GM23338 (cell line): ENCODE measurements around the gene GCG. TPM values are rescaled to one million over a fixed set of nuclear protein-coding genes. Genes with fewer than 3 reads are reported as not detected.

Source experiments
- ATAC-seq: fragments of 200-7000 bp; cut with Tn5 transposase; 3 replicates; pipeline ENCODE4 v1.9.1; 2020
- DNase-seq: peaks from one replicate; pipeline ENCODE4 v3.0.0-alpha.2; 2015; ENCODE audit warnings: low spot score
- H2AFZ ChIP-seq: fragments of 200-600 bp; sonication (generic); 2 replicates; pipeline ENCODE4 v1.8.0; 2016; ENCODE audit warnings: antibody characterized with exemption, mild to moderate bottlenecking, moderate library complexity
- H3F3A ChIP-seq: fragments of 200-600 bp; sonication (generic); replicated peaks from 2 replicates; pipeline ENCODE4 v1.8.0; 2017; ENCODE audit warnings: antibody characterized with exemption, mixed run types, low read depth
- H3K27ac ChIP-seq: fragments of 200-600 bp; sonication (generic); 2 replicates; pipeline ENCODE4 v1.6.1; 2016; ENCODE audit warnings: low read depth
- H3K27me3 ChIP-seq: fragments of 200-600 bp; sonication (generic); 2 replicates; pipeline ENCODE4 v1.8.0; 2016; ENCODE audit warnings: mild to moderate bottlenecking, mixed run types, moderate library complexity; ENCODE audit not compliant: insufficient read depth
- H3K36me3 ChIP-seq: fragments of 200-600 bp; sonication (generic); 2 replicates; pipeline ENCODE4 v1.8.0; 2016; ENCODE audit warnings: mild to moderate bottlenecking; ENCODE audit not compliant: insufficient read depth
- H3K4me1 ChIP-seq: fragments of 200-600 bp; sonication (generic); 2 replicates; pipeline ENCODE4 v1.8.0; 2016; ENCODE audit warnings: mild to moderate bottlenecking, moderate library complexity; ENCODE audit not compliant: insufficient read depth
- H3K4me2 ChIP-seq: fragments of 200-600 bp; sonication (generic); 2 replicates; pipeline ENCODE4 v1.7.1; 2017; ENCODE audit warnings: mixed run types
- H3K4me3 ChIP-seq: fragments of 200-600 bp; sonication (generic); 2 replicates; pipeline ENCODE4 v1.6.1; 2016; ENCODE audit warnings: mixed run types
- H3K79me2 ChIP-seq: fragments of 200-600 bp; sonication (generic); replicated peaks from 2 replicates; pipeline ENCODE4 v1.8.0; 2017; ENCODE audit warnings: mild to moderate bottlenecking; ENCODE audit not compliant: insufficient read depth
- H3K9me2 ChIP-seq: fragments of 200-600 bp; sonication (generic); 2 replicates; pipeline ENCODE4 v1.8.0; 2017; ENCODE audit not compliant: insufficient read depth
- H4K20me1 ChIP-seq: fragments of 200-600 bp; sonication (generic); replicated peaks from 2 replicates; pipeline ENCODE4 v1.8.0; 2017; ENCODE audit warnings: mild to moderate bottlenecking; ENCODE audit not compliant: insufficient read depth
- H3K27ac Mint-ChIP-seq: 2 replicates; pipeline ENCODE4 v1.8.0; 2020; ENCODE audit warnings: inconsistent platforms, mild to moderate bottlenecking, moderate library complexity, mixed read lengths
- H3K27me3 Mint-ChIP-seq: 3 replicates; pipeline ENCODE4 v1.8.0; 2022; ENCODE audit warnings: low read depth, mild to moderate bottlenecking, moderate library complexity, mixed read lengths, inconsistent platforms; ENCODE audit not compliant: insufficient read depth, poor library complexity
- H3K36me3 Mint-ChIP-seq: 3 replicates; pipeline ENCODE4 v1.8.0; 2021; ENCODE audit warnings: low read depth, mild to moderate bottlenecking, inconsistent platforms, moderate library complexity, mixed read lengths
- H3K4me1 Mint-ChIP-seq: 3 replicates; pipeline ENCODE4 v1.8.0; 2020; ENCODE audit warnings: mild to moderate bottlenecking, inconsistent platforms, mixed read lengths
- H3K4me3 Mint-ChIP-seq: 3 replicates; pipeline ENCODE4 v1.8.0; 2021; ENCODE audit warnings: moderate library complexity, mild to moderate bottlenecking, inconsistent platforms, mixed read lengths
- H3K9me3 Mint-ChIP-seq: 3 replicates; pipeline ENCODE4 v1.8.0; 2020; ENCODE audit warnings: moderate library complexity, mild to moderate bottlenecking, inconsistent platforms, mixed read lengths
- CREB1 ChIP-seq: fragments of 250-450 bp; sonication (Bioruptor Pico); IDR thresholded peaks from 2 replicates; pipeline ENCODE4 v1.5.0; 2020; ENCODE audit warnings: low read depth, mild to moderate bottlenecking, moderate library complexity
- EZH2 ChIP-seq: fragments of 200-600 bp; sonication (generic); IDR thresholded peaks from one replicate; pipeline ENCODE4 v1.8.0; 2017; ENCODE audit warnings: antibody characterized with exemption, mild to moderate bottlenecking, low read depth; ENCODE audit not compliant: unreplicated experiment
- EZH2phosphoT487 ChIP-seq: fragments of 200-600 bp; sonication (generic); IDR thresholded peaks from one replicate; pipeline ENCODE4 v1.8.1; 2018; ENCODE audit warnings: antibody characterized with exemption; ENCODE audit not compliant: unreplicated experiment
- JUNB ChIP-seq: IDR thresholded peaks from one replicate; pipeline ENCODE4 v1.6.1; 2016; ENCODE audit warnings: antibody characterized with exemption; ENCODE audit not compliant: unreplicated experiment
- NANOG ChIP-seq: IDR thresholded peaks from 2 replicates; pipeline ENCODE4 v1.6.1; 2016; ENCODE audit warnings: antibody characterized with exemption, borderline replicate concordance
- POLR2AphosphoS5 ChIP-seq: IDR thresholded peaks from 2 replicates; pipeline ENCODE4 v1.6.1; 2016; ENCODE audit warnings: antibody characterized with exemption, low read depth
- REST ChIP-seq: IDR thresholded peaks from one replicate; pipeline ENCODE4 v1.6.1; 2018; ENCODE audit warnings: antibody characterized with exemption; ENCODE audit not compliant: unreplicated experiment
- STAT1 ChIP-seq: IDR thresholded peaks from one replicate; pipeline ENCODE4 v1.6.1; 2016; ENCODE audit warnings: antibody characterized with exemption; ENCODE audit not compliant: unreplicated experiment
- ZNF114 ChIP-seq: fragments of 250-450 bp; sonication (Bioruptor Pico); IDR thresholded peaks from 2 replicates; pipeline ENCODE4 v1.5.0; 2020; ENCODE audit warnings: mild to moderate bottlenecking, moderate library complexity
- ZNF331 ChIP-seq: fragments of 250-450 bp; sonication (Bioruptor Pico); IDR thresholded peaks from 2 replicates; pipeline ENCODE4 v1.5.0; 2020; ENCODE audit warnings: low read depth, mild to moderate bottlenecking, moderate library complexity
- polyA plus RNA-seq: library from polyadenylated mRNA; unstranded; fragments of >200 nt; fragmentation: Nextera tagmentation; extraction: Ambion mirVana; gene quantifications from 2 replicates; pipeline ENCODE4 v1.2.1, GENCODE V29; 2016
- total RNA-seq: library from RNA; depleted of rRNA; stranded (reverse); fragments of >200 nt; shearing (Covaris generic); gene quantifications from 2 replicates; pipeline ENCODE4 v1.2.3, GENCODE V29; 2014
- TF ChIP-seq, protein P1 (sequence below): IDR thresholded peaks from 2 replicates; pipeline ENCODE4 v1.6.1; 2016; ENCODE audit warnings: antibody characterized with exemption
- TF ChIP-seq, protein P2 (sequence below), 2 experiments: fragments of 200-600 bp in 1 of 2; sonication (generic) in 1 of 2; conservative IDR thresholded peaks; 2 replicates each; pipeline versions ENCODE4 v1.5.1 to v1.6.1; 2016 to 2017; ENCODE audit warnings: antibody characterized with exemption in 2 of 2, low read depth in 2 of 2, mild to moderate bottlenecking in 2 of 2, moderate library complexity in 1 of 2
- TF ChIP-seq, protein P3 (sequence below): fragments of 250-450 bp; sonication (Bioruptor Pico); IDR thresholded peaks from 2 replicates; pipeline ENCODE4 v1.5.0; 2020; ENCODE audit warnings: mild to moderate bottlenecking, moderate library complexity

Gene GCG
- total and polyA plus RNA-seq, 2 experiments from 2014 or later = not detected

GRCh38 chr2:162116352-162116751 is 35.7 kb downstream of the GCG start:
- H3K4me3 Mint-ChIP-seq = no peak overlapping the region
- Histone ChIP-seq H3K79me2 (no peaks in the 10 kb centered on the region), H3K4me2 (no peak overlapping the region), H3K36me3 (no peaks in the 10 kb centered on the region; the same call in 1 of the 2 replicates), H3K4me1 (0 out of 2 replicates have a peak, but pooled peaks cover 5% of the 10 kb centered on the region), H2AFZ (no peak overlapping the region), H4K20me1 (no peaks in the 10 kb centered on the region), H3K4me3 (no peak overlapping the region), H3F3A (no peaks in the 10 kb centered on the region), H3K9me2 (no peaks in the 10 kb centered on the region), H3K27me3 (no peaks in the 10 kb centered on the region), H3K27ac (no peak overlapping the region)
- peaks cover 8% of the 10 kb centered on the region for H3K9me3 Mint-ChIP-seq
- H3K27ac Mint-ChIP-seq = no peak overlapping the region
- H3K4me1 Mint-ChIP-seq = peaks cover 17% of the 10 kb centered on the region
- peaks cover 8% of the 10 kb centered on the region for H3K36me3 Mint-ChIP-seq
- ATAC-seq (no peak), DNase-seq (no peak)
- no peak for TF ChIP-seq ZNF114 (CRISPR knock-in tag)
- TF ChIP-seq, protein P1, sequence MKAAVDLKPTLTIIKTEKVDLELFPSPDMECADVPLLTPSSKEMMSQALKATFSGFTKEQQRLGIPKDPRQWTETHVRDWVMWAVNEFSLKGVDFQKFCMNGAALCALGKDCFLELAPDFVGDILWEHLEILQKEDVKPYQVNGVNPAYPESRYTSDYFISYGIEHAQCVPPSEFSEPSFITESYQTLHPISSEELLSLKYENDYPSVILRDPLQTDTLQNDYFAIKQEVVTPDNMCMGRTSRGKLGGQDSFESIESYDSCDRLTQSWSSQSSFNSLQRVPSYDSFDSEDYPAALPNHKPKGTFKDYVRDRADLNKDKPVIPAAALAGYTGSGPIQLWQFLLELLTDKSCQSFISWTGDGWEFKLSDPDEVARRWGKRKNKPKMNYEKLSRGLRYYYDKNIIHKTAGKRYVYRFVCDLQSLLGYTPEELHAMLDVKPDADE = no peak
- TF ChIP-seq NANOG = no peak
- no peak for TF ChIP-seq EZH2
- no peak for TF ChIP-seq CREB1 (CRISPR knock-in tag)
- TF ChIP-seq STAT1 = no peak
- TF ChIP-seq, protein P2, sequence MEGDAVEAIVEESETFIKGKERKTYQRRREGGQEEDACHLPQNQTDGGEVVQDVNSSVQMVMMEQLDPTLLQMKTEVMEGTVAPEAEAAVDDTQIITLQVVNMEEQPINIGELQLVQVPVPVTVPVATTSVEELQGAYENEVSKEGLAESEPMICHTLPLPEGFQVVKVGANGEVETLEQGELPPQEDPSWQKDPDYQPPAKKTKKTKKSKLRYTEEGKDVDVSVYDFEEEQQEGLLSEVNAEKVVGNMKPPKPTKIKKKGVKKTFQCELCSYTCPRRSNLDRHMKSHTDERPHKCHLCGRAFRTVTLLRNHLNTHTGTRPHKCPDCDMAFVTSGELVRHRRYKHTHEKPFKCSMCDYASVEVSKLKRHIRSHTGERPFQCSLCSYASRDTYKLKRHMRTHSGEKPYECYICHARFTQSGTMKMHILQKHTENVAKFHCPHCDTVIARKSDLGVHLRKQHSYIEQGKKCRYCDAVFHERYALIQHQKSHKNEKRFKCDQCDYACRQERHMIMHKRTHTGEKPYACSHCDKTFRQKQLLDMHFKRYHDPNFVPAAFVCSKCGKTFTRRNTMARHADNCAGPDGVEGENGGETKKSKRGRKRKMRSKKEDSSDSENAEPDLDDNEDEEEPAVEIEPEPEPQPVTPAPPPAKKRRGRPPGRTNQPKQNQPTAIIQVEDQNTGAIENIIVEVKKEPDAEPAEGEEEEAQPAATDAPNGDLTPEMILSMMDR (conservative IDR thresholded peaks at IDR 0.05; ENCODE audit: low read depth in 2 of 2) = no peak
- TF ChIP-seq, protein P3, sequence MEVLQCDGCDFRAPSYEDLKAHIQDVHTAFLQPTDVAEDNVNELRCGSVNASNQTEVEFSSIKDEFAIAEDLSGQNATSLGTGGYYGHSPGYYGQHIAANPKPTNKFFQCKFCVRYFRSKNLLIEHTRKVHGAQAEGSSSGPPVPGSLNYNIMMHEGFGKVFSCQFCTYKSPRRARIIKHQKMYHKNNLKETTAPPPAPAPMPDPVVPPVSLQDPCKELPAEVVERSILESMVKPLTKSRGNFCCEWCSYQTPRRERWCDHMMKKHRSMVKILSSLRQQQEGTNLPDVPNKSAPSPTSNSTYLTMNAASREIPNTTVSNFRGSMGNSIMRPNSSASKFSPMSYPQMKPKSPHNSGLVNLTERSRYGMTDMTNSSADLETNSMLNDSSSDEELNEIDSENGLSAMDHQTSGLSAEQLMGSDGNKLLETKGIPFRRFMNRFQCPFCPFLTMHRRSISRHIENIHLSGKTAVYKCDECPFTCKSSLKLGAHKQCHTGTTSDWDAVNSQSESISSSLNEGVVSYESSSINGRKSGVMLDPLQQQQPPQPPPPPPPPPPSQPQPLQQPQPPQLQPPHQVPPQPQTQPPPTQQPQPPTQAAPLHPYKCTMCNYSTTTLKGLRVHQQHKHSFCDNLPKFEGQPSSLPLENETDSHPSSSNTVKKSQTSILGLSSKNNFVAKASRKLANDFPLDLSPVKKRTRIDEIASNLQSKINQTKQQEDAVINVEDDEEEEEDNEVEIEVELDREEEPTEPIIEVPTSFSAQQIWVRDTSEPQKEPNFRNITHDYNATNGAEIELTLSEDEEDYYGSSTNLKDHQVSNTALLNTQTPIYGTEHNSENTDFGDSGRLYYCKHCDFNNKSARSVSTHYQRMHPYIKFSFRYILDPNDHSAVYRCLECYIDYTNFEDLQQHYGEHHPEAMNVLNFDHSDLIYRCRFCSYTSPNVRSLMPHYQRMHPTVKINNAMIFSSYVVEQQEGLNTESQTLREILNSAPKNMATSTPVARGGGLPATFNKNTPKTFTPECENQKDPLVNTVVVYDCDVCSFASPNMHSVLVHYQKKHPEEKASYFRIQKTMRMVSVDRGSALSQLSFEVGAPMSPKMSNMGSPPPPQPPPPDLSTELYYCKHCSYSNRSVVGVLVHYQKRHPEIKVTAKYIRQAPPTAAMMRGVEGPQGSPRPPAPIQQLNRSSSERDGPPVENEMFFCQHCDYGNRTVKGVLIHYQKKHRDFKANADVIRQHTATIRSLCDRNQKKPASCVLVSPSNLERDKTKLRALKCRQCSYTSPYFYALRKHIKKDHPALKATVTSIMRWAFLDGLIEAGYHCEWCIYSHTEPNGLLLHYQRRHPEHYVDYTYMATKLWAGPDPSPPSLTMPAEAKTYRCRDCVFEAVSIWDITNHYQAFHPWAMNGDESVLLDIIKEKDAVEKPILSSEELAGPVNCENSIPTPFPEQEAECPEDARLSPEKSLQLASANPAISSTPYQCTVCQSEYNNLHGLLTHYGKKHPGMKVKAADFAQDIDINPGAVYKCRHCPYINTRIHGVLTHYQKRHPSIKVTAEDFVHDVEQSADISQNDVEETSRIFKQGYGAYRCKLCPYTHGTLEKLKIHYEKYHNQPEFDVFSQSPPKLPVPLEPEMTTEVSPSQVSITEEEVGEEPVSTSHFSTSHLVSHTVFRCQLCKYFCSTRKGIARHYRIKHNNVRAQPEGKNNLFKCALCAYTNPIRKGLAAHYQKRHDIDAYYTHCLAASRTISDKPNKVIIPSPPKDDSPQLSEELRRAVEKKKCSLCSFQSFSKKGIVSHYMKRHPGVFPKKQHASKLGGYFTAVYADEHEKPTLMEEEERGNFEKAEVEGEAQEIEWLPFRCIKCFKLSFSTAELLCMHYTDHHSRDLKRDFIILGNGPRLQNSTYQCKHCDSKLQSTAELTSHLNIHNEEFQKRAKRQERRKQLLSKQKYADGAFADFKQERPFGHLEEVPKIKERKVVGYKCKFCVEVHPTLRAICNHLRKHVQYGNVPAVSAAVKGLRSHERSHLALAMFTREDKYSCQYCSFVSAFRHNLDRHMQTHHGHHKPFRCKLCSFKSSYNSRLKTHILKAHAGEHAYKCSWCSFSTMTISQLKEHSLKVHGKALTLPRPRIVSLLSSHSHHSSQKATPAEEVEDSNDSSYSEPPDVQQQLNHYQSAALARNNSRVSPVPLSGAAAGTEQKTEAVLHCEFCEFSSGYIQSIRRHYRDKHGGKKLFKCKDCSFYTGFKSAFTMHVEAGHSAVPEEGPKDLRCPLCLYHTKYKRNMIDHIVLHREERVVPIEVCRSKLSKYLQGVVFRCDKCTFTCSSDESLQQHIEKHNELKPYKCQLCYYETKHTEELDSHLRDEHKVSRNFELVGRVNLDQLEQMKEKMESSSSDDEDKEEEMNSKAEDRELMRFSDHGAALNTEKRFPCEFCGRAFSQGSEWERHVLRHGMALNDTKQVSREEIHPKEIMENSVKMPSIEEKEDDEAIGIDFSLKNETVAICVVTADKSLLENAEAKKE = no peak
- no peak for TF ChIP-seq REST
- TF ChIP-seq POLR2AphosphoS5 = no peak
- no peak for TF ChIP-seq EZH2phosphoT487
- TF ChIP-seq ZNF331 (CRISPR knock-in tag) = no peak
- TF ChIP-seq JUNB = no peak
- no peaks in the 10 kb centered on the region for H3K27me3 Mint-ChIP-seq
